HG03442 (cell line): ENCODE results near the gene UBE2H.
"Not testable (repeated sequence)": the region's sequence is repeated elsewhere in the genome, so short reads cannot be mapped to it uniquely, and the experiment has no call there.

ENCODE experiments used
- ATAC-seq: cut with Tn5 transposase; IDR thresholded peaks from one replicate; pipeline ENCODE4 v1.9.1; 2021; ENCODE audit warnings: mild to moderate bottlenecking, moderate library complexity; ENCODE audit not compliant: unreplicated experiment

Gene UBE2H

GRCh38 chr7:129911790-129912189, 41.0 kb downstream of the UBE2H start:
- ATAC-seq = no peak

DNA sequence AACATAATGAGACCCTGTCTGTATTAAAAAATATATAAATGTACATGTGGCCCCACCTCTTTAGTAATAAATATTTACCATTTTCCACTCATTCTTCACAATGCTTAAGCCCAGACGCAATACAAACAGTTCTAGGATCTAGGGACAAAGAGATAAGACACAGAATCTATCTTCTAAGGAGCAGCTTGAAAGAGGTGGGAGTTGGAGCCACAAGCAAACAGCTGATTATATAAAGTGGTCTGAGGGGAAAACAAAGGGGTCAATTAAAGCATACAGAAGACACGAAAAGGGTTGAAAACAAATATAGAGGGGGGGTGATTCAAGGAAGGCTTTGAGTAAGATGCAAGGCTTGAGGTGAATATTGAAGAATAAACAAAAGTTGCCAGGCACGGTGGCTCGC, 43.1 kb downstream of the UBE2H start:
- no peak for ATAC-seq

DNA sequence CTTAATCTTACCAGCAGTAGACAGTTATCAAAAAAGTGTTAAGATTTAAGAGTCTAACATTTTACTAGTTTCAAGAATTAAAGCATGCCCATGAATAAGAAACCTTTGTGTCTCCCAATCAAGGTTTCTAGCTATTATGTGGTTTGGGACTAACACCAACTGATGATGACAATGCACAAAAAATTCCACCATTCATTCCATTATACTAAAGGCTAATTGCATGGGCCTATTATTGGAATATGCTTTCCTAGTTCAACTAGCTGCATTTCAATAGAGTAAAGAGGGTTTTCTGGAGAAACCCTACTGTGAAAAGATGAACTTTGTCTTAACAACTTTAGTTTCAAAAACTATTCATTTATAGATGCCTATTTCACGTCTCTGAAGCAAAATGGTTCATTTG, 44.6 kb downstream of the UBE2H start:
- no peak for ATAC-seq

- no peak for ATAC-seq
Measured at GRCh38 chr7:129907122-129907736, 45.5 kb downstream of the UBE2H start.

DNA sequence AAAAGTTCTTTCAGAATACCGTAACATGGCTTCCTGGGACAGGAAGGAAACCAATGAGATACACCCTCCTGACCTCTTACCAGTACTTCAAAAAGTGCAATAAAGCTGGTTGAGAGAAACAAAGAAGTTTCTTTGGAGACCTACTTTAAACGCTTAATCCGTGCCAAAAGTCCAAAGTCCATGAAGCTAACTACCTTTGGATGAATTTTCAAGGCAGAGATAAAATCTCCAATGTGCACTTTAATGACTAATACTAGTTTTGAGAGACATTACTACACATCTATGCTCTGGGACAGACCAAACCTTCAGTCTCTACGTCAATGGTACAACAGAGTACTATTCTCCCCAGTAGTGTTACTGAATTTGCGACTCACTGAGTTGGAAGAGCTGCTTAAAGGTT, 46.1 kb downstream of the UBE2H start:
- no peak for ATAC-seq

- ATAC-seq = peak; percentile 58
Measured at GRCh38 chr7:129903935-129904334, 48.8 kb downstream of the UBE2H start.

DNA sequence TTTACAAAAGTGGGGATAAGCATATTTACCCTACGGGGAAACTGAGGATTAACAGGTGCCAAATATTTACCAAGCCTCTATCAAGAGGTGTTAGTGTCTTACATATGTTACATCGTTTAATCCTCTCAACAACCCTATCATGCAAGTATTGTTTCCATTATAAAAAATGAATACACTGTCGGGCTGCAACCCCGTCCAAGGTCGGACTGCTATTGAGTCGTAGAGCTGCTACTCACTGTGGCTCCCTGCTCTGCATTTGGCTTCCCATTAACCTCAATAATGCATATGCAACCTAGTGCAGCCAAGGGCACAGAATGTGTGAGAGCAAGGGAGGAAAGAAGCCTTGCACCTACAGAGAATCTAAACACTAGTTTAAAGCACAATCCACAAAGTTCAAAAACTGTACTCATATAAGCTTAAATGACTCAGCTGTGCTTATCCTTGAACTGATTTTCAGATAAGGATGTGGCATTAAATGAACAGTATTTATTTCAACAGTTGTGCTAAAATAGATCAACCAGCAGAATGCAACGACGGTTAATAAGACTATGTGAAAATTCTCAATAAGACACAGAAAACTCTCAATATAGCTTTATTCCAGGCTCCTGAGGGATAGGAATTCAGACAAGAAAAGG, 49.9 kb downstream of the UBE2H start:
- no peak for ATAC-seq

DNA sequence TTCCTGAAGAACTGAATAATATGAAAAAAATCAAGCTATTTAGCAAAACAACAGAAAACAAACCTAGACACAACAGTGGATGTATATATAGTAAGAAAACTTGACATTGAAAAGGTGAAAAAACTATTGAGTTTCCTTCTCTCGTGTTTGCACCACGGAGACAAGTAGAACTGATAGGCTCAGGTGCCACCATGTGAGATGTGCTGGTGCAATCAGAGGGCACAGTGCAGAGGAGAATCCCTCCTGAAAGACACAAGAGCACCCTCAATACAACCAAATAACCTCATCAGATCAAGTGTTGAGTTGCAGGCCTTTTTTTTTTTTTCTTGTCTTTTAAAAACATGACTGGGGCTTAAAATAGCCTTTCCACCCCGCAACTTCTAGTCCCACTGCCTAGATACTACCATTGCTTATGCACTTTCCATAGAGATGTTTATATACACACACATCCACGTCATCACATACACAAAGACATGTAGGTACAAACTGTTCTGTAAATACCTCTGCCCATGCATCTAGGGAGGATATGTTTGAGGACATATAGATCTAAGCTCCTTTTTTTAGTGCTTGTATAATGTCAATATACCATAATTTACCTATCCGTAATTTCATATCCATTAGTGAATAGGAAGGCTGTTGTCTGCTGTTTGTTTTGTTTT, 54.1 kb downstream of the UBE2H start:
- ATAC-seq = no peak

GRCh38 chr7:129898007-129898406, 54.8 kb downstream of the UBE2H start:
- ATAC-seq = no peak

DNA sequence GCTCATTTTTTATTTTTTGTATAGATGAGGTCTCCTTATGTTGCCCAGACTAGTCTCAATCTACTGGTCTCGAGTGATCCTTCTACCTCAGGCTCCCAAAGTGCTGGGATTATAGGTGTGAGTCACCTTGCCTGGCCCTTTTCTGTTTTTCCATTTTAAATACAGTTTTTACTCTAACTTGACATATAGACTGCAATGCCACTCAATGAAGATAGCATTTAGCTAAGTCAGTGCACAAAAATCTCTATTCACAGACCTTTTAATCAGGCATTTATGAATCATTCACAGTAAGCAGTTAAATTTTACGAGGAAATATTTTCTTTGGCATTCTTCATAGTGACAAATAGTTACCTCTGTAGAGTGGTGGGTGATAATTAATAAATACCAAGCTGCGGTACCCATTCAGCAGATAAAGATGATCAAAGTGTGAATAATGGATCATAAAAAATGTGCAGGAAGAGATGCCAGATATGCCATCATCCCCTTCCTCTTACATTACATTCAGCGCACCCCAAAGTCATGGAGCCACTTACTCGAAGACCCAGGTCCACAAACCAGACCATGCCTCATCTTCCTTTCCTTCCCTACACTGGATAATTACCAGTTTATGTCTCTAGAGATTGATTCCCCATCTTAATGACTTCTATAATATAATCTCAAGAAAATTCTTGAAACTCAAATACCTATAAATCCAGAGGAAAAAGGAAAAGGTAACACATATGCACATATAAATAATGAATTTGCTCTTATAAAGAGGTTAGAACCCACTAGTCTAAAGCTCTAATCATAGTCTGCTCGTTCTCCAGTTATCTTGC, 56.0 kb downstream of the UBE2H start:
- ATAC-seq = no peak

DNA sequence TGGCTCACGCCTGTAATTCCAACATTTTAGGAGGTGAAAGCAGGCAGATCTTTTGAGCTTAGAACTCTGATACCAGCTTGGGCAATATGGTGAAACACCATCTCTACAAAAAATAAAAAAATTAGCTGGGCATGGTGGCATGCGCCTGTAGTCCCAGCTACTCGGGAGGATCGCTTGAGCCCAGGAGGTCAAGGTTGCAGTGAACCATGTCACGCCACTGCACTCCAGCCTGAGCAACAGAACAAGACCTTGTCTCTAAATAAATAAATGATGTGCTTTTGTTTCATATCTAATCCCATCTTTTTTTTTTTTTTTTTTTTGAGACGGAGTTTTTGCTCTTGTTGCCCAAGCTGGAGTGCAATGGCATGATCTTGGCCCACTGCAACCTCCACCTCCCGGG, 58.6 kb downstream of the UBE2H start:
- not testable (repeated sequence) for ATAC-seq

DNA sequence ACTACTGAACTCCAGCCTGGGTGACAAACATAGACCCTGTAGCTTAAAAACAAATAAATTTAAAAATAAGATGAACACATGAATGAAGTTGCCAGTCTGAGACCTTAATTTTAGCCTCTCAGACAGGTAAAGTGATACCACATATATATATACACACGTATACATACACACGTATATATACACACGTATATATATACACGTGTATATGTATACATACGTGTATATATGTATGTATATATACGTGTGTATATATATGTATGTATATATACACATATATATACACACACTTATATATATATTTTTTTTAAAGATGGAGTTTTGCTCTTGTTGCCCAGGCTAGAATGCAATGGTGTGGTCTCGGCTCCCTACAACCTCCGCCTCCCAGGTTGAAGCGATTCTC, 62.7 kb downstream of the UBE2H start:
- ATAC-seq = no peak

- no peak for ATAC-seq
Measured at GRCh38 chr7:129889133-129889844, 63.5 kb downstream of the UBE2H start.

GRCh38 chr7:129887865-129888264, 64.9 kb downstream of the UBE2H start:
- no peak for ATAC-seq

DNA sequence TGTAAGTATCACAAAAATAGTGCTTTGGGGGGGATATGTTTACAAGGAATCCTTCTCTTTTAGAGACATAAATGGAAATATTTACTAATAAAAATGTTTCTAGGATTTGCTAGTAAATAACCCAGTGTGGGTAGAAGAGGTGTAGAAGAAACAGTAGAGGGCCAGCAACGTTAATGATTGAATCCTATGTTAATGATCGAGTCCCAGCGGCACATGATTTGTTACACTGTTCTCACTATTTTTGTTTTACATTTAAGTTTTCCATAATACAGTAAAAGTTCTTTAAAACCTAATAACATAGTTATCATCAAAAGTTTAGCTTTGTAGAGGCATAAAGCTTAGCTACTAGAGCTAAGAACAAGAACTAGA, 66.0 kb downstream of the UBE2H start:
- ATAC-seq = no peak

GRCh38 chr7:129886167-129886817, 66.5 kb downstream of the UBE2H start:
- no peak for ATAC-seq

GRCh38 chr7:129884495-129884894, 68.3 kb downstream of the UBE2H start:
- no peak for ATAC-seq

GRCh38 chr7:129883151-129883550, 69.6 kb downstream of the UBE2H start:
- ATAC-seq = no peak

- no peak for ATAC-seq
Measured at GRCh38 chr7:129882531-129882930, 70.2 kb downstream of the UBE2H start.

DNA sequence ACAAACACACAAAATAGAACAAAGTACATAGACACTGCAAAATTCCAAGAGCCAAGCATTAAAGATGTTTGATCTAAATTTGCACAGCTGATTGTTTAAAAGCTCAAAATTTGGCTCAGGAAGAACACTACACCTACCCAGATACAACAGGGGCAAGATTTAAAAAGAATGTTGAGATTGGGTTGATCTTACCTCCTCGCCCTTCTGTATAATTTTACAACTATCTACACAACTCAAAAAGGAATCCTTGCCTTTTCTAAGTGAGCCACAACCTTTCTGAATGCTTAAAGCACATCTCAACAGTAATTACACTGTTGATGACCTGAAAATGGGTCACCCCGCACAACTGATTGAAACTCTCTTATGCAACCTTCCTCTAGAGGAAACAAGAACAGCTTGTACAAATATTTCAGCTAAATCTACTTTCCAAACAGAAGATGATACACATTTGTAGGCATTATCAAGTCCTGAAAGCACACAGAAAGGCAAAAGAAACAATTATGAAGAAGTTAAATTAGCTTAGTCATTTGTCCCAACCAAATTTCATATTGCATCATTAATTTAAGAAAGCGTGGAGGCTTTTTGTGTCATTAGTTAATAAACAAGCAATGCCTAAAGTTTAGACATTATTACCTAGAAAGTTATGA, 75.5 kb downstream of the UBE2H start:
- no peak for ATAC-seq
